C4-2B (cell line): ENCODE measurements around the gene NID2.

ENCODE experiments used
- CTCF ChIP-seq: fragments of 450-650 bp; conservative IDR thresholded peaks from 2 replicates; pipeline ENCODE4 v1.5.1; 2017; ENCODE audit warnings: mild to moderate bottlenecking
- ZFX ChIP-seq: fragments of 450-650 bp; IDR thresholded peaks from 2 replicates; pipeline ENCODE4 v1.6.1; 2017

DNA sequence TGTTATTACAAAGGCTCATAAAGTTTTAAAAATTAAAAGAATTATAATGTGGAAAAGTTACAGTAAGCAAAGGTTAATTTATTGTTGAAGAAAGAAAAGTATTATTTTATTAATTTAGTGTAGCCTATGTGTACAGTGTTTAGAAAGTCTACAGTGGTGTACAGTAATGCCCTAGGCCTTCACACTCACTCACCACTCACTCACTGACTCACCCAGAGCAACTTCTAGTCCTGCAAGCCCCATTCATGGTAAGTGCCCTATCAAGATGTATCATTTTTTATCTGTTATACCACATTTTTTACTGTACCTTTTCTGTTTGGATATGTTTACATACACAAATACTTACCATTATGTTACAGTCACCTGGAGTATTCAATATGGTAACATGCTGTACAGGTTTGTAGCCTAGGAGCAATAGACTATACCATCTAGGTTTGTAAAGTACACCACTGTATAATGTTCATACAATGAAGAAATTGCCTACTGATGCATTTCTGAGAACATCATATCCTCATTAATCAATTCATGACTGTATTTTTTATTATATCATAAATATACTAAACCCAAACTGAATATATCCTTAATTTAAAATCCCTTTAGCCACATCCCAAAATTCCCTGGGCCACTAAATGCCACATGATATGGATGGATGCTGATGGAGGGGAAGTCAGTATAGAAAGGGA, 43.6 kb upstream of the NID2 start:
- TF ChIP-seq CTCF (no peak), ZFX (no peak)
